Stomach smooth muscle (tissue), 2 donors: ENCODE measurements around the gene ATOSA.
A peak's percentile ranks its signal among the peaks of the same experiment; 100 is the strongest.

ENCODE experiments used
- H3K27ac ChIP-seq: one replicate; pipeline ENCODE4 v1.7.0; 2013; ENCODE audit warnings: mild to moderate bottlenecking, low read length, inconsistent platforms
- H3K27me3 ChIP-seq, 2 donors: one replicate each; pipeline ENCODE4 v1.7.0; 2013; ENCODE audit warnings: low read length in 2 of 2; ENCODE audit not compliant: insufficient read depth in 2 of 2, control insufficient read depth in 1 of 2
- H3K36me3 ChIP-seq, 2 donors: one replicate each; pipeline ENCODE4 v1.7.0; 2013; ENCODE audit warnings: low read length in 2 of 2; ENCODE audit not compliant: control insufficient read depth in 2 of 2, insufficient read depth in 2 of 2
- H3K4me1 ChIP-seq: one replicate; pipeline ENCODE4 v1.7.0; 2013; ENCODE audit warnings: low read length; ENCODE audit not compliant: control insufficient read depth, insufficient read depth
- H3K4me3 ChIP-seq, 2 donors: one replicate each; pipeline ENCODE4 v1.7.0; 2013; ENCODE audit warnings: low read length in 2 of 2
- H3K9ac ChIP-seq, 2 donors: one replicate each; pipeline ENCODE4 v1.7.0; 2013; ENCODE audit warnings: low read length in 2 of 2, mild to moderate bottlenecking in 1 of 2
- H3K9me3 ChIP-seq, 2 donors: one replicate each; pipeline ENCODE4 v1.7.0; 2013; ENCODE audit warnings: low read length in 2 of 2; ENCODE audit not compliant: control insufficient read depth in 2 of 2
- donor health status: healthy.
- donor health status: Pancreatic carcinoma.

ATOSA gene, protein sequence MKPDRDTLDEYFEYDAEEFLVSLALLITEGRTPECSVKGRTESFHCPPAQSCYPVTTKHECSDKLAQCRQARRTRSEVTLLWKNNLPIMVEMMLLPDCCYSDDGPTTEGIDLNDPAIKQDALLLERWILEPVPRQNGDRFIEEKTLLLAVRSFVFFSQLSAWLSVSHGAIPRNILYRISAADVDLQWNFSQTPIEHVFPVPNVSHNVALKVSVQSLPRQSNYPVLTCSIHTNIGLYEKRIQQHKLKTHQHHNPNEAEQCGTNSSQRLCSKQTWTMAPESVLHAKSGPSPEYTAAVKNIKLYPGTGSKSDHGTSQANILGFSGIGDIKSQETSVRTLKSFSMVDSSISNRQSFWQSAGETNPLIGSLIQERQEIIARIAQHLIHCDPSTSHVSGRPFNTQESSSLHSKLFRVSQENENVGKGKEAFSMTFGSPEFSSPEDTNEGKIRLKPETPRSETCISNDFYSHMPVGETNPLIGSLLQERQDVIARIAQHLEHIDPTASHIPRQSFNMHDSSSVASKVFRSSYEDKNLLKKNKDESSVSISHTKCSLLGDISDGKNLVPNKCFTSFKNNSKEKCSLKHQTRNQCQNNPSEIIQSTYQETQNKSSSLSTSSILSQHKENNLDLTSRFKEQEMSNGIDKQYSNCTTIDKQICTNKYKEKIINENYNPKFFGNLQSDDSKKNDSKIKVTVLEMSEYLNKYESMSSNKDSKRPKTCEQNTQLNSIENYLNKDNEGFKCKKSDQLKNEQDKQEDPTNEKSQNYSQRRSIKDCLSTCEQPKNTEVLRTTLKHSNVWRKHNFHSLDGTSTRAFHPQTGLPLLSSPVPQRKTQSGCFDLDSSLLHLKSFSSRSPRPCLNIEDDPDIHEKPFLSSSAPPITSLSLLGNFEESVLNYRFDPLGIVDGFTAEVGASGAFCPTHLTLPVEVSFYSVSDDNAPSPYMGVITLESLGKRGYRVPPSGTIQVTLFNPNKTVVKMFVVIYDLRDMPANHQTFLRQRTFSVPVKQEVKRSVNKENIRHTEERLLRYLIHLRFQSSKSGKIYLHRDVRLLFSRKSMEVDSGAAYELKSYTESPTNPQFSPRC

DNA sequence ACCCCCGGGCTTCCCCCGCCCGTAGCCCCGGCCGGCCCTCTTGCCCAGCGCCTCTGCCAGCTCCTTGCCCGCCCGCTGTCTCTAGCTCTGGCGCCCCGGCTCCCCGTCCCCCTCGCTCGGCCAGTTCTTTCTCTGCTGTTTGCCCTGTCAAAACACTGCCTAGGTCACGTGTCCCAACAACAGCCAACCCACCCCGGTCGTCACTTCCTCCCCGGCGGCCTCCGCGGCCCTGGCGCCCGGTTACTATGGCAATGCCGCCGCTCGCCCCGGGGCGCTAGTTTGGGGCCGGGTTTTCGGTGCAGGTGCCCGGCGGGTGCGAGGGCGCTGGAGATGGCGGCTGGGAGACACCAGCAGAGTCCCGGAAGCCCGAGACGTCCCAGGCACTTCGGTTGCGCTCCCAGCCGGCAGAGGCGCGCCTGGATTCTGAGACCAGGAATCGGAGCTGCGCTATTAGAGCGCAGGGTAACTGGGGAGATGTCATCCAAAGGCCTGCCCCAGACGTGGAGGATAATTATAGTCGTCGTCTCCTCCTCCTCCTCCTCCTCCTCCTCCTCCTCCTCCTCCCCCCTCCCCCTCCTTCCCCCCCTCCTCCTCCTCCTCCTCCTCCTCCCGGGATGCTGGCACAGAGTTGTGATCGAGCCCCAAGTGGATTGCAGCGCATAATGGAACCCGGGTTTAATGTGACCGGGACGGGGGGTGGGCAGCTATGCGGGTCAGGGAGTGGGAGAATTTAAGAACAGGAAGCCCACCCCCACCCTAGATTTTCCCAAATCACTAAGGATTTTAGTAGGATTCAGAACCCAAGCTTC, at the start of gene ATOSA:
ATOSA (minus strand) TSS at position 157 of the 809 bp plus-strand sequence. CDS start 1,367 bp downstream, outside the sequence.
- no peaks in the 10 kb centered on the region for H3K36me3 ChIP-seq
- H3K4me3 ChIP-seq, result peak within 1 kb of the TSS; percentile 82 to 91
- no peaks in the 10 kb centered on the region for H3K9me3 ChIP-seq
- no peaks in the 10 kb centered on the region for H3K4me1 ChIP-seq
- H3K27me3 ChIP-seq, result no peaks in the 10 kb centered on the region
- H3K27ac ChIP-seq, result peak within 1 kb of the TSS; percentile 88
- H3K9ac ChIP-seq, result peak within 1 kb of the TSS; percentile 71 to 80

DNA sequence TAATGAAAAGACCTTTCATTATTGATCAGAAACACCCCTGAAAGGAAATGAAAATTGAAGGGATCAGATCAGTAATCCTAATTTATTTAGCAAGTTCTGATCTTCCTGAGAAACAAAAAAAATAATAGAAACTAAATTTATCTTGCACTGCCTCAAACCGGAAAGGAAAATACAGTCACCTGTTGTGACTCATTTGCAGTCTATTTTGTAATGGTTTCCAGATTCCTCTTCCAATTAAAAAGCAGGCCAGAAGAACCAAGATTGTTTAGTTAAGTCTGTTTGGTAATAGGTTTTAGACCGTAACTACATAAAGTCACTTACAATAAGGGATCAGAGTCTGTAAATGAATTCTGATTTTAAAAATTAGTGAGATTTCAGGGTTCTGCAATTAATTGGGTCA, 49.7 kb upstream of the ATOSA start:
- Histone ChIP-seq H3K9me3 (no peaks in the 10 kb centered on the region), H3K9ac (no peak overlapping the region), H3K4me1 (peaks cover 6% of the 10 kb centered on the region), H3K27ac (no peak overlapping the region), H3K27me3 (peaks cover 0 to 2% of the 10 kb centered on the region in 2 donors), H3K36me3 (no peaks in the 10 kb centered on the region), H3K4me3 (no peak overlapping the region)

DNA sequence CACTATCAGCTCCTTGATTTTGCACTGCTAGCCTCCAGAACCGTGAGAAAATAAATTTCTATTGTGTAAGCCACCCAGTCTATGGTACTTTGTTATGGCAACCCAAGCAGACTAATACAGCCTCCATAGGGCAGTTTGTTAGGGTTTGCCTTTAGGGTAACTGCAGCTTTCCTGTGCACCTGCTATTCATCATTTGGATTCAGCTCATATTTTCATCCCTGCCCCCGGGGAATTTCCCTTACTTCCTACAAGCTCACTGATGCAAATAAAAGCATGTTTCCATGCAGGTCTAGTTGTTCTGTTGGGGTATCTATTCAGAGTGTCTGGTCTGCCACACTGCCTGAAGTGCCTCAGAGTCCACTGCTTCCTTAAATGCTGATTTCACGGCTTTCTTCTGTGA, 48.6 kb upstream of the ATOSA start:
- Histone ChIP-seq H3K27ac (no peak overlapping the region), H3K36me3 (no peaks in the 10 kb centered on the region), H3K4me1 (no peaks in the 10 kb centered on the region), H3K9me3 (no peaks in the 10 kb centered on the region), H3K9ac (no peak overlapping the region), H3K27me3 (peaks cover 0 to 2% of the 10 kb centered on the region in 2 donors), H3K4me3 (no peak overlapping the region)

DNA sequence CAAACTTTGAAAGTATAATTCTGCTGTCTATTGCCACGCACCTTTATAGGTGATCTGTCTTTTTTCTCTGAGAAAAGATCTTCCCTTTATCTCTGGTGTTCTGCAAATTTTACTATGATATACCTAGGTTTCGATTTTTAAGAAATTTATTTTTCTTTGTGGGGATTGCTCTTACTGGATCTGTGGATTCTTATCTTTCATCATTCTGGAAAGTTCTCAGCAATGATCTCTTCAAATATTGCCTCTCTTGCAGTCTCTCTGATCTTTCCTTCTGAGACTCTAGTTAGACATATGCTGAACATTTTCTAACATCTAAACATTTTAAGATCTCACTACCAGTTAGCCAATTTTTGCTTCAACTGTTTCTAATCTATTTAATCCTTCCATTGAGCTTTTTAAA, 47.0 kb upstream of the ATOSA start:
- no peak overlapping the region for H3K9ac ChIP-seq
- no peak overlapping the region for H3K4me3 ChIP-seq
- H3K9me3 ChIP-seq, result no peaks in the 10 kb centered on the region
- peaks cover 0 to 2% of the 10 kb centered on the region in 2 donors for H3K27me3 ChIP-seq
- H3K36me3 ChIP-seq, result no peaks in the 10 kb centered on the region
- no peaks in the 10 kb centered on the region for H3K4me1 ChIP-seq
- no peak overlapping the region for H3K27ac ChIP-seq

DNA sequence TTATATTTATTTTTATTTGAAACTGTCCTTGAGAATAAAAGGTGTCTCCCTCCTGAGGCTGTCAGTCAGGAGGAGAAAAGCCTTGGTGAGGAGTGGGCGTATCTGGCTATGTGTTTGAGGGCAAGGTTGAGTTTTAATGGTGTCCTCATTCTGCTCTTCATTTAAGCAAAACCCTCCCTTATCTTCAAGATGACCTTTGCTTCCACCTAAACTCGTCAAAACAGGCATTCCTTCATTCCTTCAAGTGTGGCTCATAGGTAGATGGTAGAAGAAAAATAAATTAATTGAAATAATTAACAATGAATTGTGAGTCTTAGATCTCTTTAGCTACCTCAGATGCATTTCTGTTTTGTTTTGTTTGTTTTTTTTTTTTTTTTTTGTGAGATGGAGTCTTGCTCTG, 39.4 kb upstream of the ATOSA start:
- Histone ChIP-seq H3K9ac (no peak overlapping the region), H3K4me3 (no peak overlapping the region), H3K27me3 (no peaks in the 10 kb centered on the region), H3K27ac (no peak overlapping the region), H3K9me3 (no peaks in the 10 kb centered on the region), H3K36me3 (no peaks in the 10 kb centered on the region), H3K4me1 (no peaks in the 10 kb centered on the region)

DNA sequence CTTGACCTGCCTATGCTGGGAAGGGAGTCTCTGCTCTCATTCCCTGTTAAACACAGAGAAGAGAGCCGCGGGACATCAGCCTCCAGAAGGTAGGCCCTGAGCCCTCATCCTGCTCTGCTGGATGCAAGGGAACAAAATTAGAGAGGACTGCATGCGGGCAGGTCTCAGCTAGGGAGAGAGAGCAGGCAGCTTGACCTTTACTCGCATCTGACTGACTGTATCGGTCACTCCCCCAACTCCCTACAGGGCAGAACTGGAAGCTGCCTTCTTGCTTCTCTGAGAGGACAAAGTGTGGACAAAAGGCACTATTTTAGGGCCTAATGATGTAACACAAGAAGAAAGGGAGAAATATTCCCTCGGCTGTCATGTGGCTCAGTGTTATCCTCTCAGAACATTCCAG, 38.7 kb upstream of the ATOSA start:
- no peaks in the 10 kb centered on the region for H3K4me1 ChIP-seq
- H3K9ac ChIP-seq, result no peak overlapping the region

DNA sequence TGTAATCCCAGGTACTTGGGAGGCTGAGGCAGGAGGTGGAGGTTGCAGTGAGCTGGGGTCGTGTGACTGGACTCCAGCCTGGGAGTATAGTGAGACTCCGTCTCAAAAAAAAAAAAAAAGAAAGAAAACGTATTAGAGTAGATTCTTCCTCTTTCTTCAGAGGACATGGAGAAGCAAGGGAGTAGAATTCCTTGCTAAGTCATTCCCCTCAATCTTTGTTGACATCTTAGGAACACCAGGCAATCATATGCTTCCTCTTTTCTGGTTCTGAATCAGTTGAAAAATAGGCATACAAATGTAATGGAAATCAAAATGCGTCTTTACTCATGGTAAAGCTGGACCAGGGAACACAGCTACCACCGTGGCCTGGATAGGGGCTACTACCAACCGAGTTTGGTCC, 38.3 kb upstream of the ATOSA start:
- H3K27me3 ChIP-seq, result no peaks in the 10 kb centered on the region
- H3K9me3 ChIP-seq, result no peaks in the 10 kb centered on the region
- H3K4me1 ChIP-seq, result no peaks in the 10 kb centered on the region
- no peak overlapping the region for H3K4me3 ChIP-seq
- H3K9ac ChIP-seq, result no peak overlapping the region
- no peaks in the 10 kb centered on the region for H3K36me3 ChIP-seq
- no peak overlapping the region for H3K27ac ChIP-seq

More for the DNA sequence above, 38.7 kb upstream of the ATOSA start:
- H3K4me3 ChIP-seq, result no peak overlapping the region
- H3K27me3 ChIP-seq, result no peaks in the 10 kb centered on the region
- H3K36me3 ChIP-seq, result no peaks in the 10 kb centered on the region
- no peaks in the 10 kb centered on the region for H3K9me3 ChIP-seq
- no peak overlapping the region for H3K27ac ChIP-seq

DNA sequence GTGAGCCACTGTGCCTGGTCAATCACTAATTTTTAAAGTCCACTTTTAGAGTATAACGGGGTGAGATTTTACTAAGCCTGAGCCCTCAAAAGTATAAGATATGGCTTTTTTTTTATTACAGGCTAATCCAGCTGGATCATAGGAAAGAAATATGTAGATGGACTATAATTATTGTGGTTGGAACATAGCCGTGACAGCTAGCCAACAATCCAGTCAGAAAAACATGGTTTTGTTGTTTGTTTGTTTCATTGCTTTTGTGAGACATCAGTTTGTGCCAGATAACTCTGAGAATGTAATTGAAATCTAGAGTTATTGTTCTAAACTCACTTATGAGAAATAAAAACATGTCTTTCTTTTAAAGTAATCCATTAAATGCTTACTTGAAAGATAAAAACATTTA, 37.3 kb upstream of the ATOSA start:
- no peaks in the 10 kb centered on the region for H3K36me3 ChIP-seq
- no peaks in the 10 kb centered on the region for H3K4me1 ChIP-seq
- H3K9ac ChIP-seq, result no peak overlapping the region
- H3K27me3 ChIP-seq, result no peaks in the 10 kb centered on the region
- no peaks in the 10 kb centered on the region for H3K9me3 ChIP-seq
- no peak overlapping the region for H3K27ac ChIP-seq
- H3K4me3 ChIP-seq, result no peak overlapping the region

DNA sequence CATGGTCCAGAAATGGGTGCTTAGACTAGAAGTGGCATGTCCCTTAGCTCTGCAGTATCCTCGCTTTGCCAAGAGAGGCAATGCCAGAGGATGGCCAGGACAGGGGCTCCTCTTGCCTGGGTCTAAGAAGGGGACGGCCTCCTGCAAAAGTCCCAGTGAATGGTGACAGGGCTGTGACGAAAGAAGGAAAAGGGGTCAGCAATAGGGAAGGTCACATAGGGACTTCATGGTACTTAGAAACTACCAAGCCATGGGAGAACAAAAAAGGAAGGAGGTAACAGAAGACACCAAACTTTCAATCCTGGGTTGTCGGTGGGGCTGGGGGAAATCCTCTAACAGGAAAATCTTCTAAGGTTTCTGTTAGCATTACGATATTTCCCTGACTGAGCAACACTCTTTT, 36.2 kb upstream of the ATOSA start:
- H3K4me1 ChIP-seq, result no peaks in the 10 kb centered on the region
- no peaks in the 10 kb centered on the region for H3K9me3 ChIP-seq
- H3K27ac ChIP-seq, result no peak overlapping the region
- no peaks in the 10 kb centered on the region for H3K27me3 ChIP-seq
- H3K4me3 ChIP-seq, result no peak overlapping the region
- H3K9ac ChIP-seq, result no peak overlapping the region
- no peaks in the 10 kb centered on the region for H3K36me3 ChIP-seq

DNA sequence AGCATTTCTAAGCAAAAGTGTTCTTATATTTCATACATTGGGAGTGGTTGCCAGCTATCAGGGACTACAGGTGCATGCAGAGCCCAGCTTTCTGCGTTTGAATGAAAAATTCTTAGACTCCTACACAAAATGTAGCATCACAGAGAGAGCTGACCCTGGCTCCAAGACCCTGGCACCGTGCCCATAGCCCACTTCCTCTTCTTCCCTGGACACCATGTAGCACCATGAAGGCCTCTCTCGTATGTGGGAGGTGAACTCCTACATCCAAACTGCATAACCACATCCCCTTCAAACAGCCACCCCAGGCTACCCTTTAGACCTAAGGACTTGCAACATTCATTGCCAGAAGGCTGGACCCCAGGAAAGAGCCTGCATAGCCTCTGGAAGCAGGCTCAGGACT, 35.8 kb upstream of the ATOSA start:
- Histone ChIP-seq H3K27ac (no peak overlapping the region), H3K9ac (no peak overlapping the region), H3K9me3 (no peaks in the 10 kb centered on the region), H3K4me3 (no peak overlapping the region), H3K36me3 (no peaks in the 10 kb centered on the region), H3K27me3 (no peaks in the 10 kb centered on the region), H3K4me1 (no peaks in the 10 kb centered on the region)
